RWPE1 (cell line): ENCODE results near the gene CARMIL1.

ENCODE experiments used
- CTCF ChIA-PET: fragments of 350-600 bp; sonication (Branson Sonifier 250); formaldehyde crosslinking; extraction: SDS; loops from one replicate; lab custom pipeline; 2021; lab: Yijun Ruan, JAX
- POLR2A ChIA-PET: fragments of 400-600 bp; formaldehyde crosslinking; extraction: SDS; loops from one replicate; lab custom pipeline; 2020; ENCODE audit warnings: antibody characterized with exemption; ENCODE audit not compliant: low non-redundant PET; lab: Yijun Ruan, JAX
- DNase-seq: peaks from one replicate; pipeline ENCODE4 v3.0.0; 2012; ENCODE audit warnings: low spot score
- H3K27ac ChIP-seq: fragments of 450-650 bp; 2 replicates; pipeline ENCODE4 v1.5.1; 2017
- TF ChIP-seq, protein P1 (sequence below): fragments of 450-650 bp; conservative IDR thresholded peaks from 2 replicates; pipeline ENCODE4 v1.5.1; 2017; ENCODE audit warnings: low read depth, mild to moderate bottlenecking

Gene CARMIL1

DNA sequence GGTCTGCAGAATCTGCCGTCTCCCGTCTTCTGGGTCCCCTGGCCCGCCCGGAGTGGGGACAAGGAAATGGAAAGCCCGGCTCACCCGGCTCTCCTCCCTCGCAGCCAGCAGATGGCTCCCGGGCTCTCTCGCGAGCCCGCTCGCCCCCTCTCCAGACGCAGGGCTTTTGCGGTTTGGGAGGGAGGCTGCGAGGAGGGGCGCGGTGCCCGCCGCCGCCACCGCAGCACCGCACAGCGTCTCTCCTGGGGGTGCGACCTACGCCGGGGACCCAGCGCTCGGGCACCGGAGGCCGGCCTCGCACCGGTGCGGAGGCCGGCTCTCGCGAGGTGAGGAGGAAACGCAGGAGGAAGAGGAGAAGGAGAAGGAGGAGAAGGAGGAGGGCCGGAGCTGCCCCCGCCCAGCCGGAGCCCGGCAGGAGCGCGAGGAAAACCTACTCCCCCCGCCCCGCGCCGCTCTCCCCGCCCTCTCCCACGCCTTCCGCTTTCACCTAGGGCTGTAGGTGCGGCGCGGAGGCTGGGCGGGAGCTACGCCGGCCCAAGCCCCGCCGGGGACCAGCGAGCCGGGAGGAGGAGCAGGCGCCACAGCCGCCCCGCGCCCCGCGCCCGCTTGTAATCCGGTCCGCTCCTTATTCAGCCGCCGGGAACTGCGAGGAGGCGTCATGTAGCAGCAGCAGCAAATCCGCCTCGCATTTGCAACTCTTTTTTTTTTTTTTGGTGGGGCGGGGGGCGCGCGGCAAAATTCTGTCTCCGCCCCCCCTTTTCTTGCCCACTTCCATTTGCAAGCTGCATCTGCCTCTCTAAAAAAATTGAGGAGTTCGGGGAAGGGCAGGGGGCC lies at the start of gene CARMIL1:
Gene CARMIL1, plus strand, starts transcription at position 461 of the 834 bp plus-strand sequence. CDS start 422 bp downstream, outside the sequence.
- TF ChIP-seq, protein P1, sequence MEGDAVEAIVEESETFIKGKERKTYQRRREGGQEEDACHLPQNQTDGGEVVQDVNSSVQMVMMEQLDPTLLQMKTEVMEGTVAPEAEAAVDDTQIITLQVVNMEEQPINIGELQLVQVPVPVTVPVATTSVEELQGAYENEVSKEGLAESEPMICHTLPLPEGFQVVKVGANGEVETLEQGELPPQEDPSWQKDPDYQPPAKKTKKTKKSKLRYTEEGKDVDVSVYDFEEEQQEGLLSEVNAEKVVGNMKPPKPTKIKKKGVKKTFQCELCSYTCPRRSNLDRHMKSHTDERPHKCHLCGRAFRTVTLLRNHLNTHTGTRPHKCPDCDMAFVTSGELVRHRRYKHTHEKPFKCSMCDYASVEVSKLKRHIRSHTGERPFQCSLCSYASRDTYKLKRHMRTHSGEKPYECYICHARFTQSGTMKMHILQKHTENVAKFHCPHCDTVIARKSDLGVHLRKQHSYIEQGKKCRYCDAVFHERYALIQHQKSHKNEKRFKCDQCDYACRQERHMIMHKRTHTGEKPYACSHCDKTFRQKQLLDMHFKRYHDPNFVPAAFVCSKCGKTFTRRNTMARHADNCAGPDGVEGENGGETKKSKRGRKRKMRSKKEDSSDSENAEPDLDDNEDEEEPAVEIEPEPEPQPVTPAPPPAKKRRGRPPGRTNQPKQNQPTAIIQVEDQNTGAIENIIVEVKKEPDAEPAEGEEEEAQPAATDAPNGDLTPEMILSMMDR, result peak; percentile 84
- peak within 1 kb of the TSS; percentile 82 for H3K27ac ChIP-seq
- POLR2A ChIA-PET, result interaction anchor here (0.6 to 0.9 kb wide), 6 partner anchors 27 to 661 kb away, joined by 3 to 6 read pairs (median 4); no protein-coding TSS in a partner anchor
- CTCF ChIA-PET, result interaction anchor here (0.6 to 3.0 kb wide), 19 partner anchors 8 to 738 kb away, joined by 3 to 34 read pairs (median 3); no protein-coding TSS in a partner anchor
- DNase-seq, result peak; percentile 93

DNA sequence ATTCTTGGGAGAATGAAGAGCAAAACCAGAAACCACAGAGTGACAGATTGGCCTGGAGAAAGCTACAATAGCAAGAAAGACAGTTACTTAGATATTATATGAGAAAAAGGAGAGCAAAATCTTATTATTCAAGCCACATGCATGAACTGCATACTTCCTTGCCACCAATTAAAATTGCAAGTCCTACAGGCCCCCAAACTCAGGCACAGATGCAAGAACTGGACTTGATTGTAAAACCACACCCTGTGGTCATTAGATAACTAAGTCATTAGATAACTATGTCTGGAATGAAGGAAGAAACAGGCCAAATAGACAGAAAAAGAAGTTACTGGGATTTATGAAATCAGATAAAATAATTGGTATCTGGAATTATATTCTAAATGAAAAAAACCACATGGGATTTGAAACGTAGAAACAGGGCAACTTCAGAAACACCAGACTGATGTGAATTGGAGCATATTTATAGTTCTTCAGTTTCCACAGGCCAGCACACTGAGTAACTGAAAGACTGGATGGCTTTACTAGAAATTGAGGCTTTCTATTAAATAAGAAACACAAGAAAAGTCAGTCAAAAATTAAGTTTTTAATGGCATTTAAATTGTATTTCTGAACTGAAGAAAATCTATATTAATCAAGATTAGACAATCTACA lies 49.4 kb upstream of the CARMIL1 start:
- CTCF ChIA-PET, result no interaction called here
- TF ChIP-seq, protein P1, result no peak
- POLR2A ChIA-PET, result no interaction called here
- H3K27ac ChIP-seq, result no peak overlapping the region
- peak; percentile 52 for DNase-seq

DNA sequence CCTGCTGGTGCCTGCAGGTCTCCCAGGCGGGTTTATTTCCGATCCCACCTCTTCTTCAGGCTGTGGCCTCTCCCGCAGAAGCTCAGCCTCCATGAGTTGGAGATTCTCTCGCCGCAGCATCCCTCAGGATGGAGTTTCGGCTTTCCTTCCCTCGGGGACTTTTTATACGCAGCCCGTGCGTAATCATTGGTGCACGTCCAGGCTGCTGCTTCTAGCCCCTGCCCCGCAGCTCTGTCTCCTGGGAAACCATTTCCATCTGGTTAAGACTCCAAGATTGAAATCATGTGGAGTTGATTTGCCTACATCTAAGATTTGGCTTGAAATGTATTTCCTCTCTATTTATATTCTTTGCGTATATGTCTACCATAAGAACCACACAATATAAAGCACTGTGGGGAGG lies 46.7 kb upstream of the CARMIL1 start:
- CTCF ChIA-PET, result interaction anchor here (1.1 kb wide), 1 partner anchor 10 kb away, joined by 4 read pairs; no protein-coding TSS in a partner anchor
- POLR2A ChIA-PET, result no interaction called here

DNA sequence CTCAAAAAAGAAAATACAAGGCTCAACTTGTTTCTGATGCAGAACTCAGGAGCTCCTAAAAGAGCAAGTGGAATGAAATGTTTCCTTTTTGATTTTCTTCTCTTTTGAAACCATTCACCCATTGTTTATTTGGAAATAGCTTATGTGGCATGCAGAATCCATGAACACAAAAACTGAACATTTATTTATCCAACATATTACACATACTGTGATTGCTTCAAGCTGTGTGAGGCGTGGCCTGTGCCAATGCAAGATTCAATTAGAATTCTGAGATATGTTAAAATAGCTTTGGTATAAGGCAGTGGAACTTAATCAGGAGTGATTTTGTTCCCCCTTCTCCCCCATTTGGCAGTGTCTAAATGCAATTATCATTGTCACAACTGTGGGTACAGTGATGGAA lies 45.9 kb upstream of the CARMIL1 start:
- POLR2A ChIA-PET, result no interaction called here
- H3K27ac ChIP-seq, result no peak overlapping the region
- CTCF ChIA-PET, result interaction anchor here (1.1 kb wide), 1 partner anchor 10 kb away, joined by 4 read pairs; no protein-coding TSS in a partner anchor
- DNase-seq, result no peak
- TF ChIP-seq, protein P1, result no peak

More for the DNA sequence above, 46.7 kb upstream of the CARMIL1 start:
- TF ChIP-seq, protein P1, result no peak
- no peak for DNase-seq
- H3K27ac ChIP-seq, result no peak overlapping the region

DNA sequence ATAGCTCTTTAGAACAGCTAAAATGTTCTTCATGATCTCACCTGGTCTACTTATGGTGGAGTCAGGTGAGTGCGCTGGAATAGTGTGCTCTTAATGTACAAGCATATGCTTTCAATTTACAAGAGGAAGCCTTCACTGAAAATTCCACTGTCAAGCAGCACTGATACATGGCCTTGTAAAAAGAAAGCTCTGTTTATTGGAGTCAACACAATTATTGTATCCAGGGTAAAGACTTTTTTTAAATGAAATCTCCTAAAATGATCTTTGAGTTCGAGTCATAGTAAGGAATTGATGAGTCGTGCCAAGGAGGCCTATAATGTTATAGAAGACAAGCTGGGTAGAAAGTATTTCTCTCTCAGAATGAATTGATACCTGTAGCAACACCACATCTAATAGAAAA lies 41.6 kb upstream of the CARMIL1 start:
- CTCF ChIA-PET, result no interaction called here
- no peak for DNase-seq
- no peak overlapping the region for H3K27ac ChIP-seq
- TF ChIP-seq, protein P1, result no peak
- POLR2A ChIA-PET, result no interaction called here

DNA sequence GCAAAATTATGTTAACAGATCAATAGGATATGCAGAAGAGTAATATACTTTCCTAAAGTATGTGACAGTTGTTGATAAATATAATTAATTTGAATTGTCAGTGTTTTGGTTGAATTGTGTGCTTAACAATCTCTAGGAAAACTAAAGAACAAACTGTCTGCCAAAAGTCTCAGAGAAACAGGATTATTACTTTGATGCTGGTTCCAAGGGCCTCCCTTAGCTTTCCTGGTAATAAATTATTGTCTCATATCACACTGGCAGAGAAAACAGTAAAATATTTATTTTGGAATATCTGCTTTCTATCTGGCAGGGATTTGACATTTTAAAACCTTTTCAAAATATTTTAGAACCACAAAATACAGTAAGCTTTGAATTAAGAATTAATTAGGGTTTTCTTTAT lies 40.1 kb upstream of the CARMIL1 start:
- ChIA-PET CTCF (interaction anchor here (0.8 kb wide), 1 partner anchor 40 kb away, joined by 4 read pairs; the partner anchor contains the start of gene CARMIL1), POLR2A (no interaction called here)
- no peak overlapping the region for H3K27ac ChIP-seq
- no peak for DNase-seq
- TF ChIP-seq, protein P1, result no peak
